ENCODE measurements around the gene MN1. TPM values are rescaled to one million over a fixed set of nuclear protein-coding genes. Genes with fewer than 3 reads are reported as not detected.

Gene MN1
- total and polyA plus RNA-seq, 2 of the 8 experiments (the other 6 are each of a cell fraction or from before 2014, with no cell fraction given): 3.1 to 4.9 TPM

- Histone ChIP-seq H3K23ac (ENCODE audit: insufficient read length) (no peak overlapping the region), H3K18ac (ENCODE audit: extremely low read depth, low read length) (no peak overlapping the region), H4K8ac (ENCODE audit: extremely low read depth, insufficient read depth, low read length) (peak overlapping the region; percentile 62; the same call in 1 of the 2 replicates), H4K91ac (replicated peaks; ENCODE audit: insufficient read length, low read length) (no peak overlapping the region), H2BK5ac (ENCODE audit: low read depth, low read length) (no peak overlapping the region), H2BK15ac (ENCODE audit: low read length) (no peak overlapping the region), H3K27ac (ENCODE audit: low read depth, low read length) (no peak overlapping the region), H3K4me1 (replicated peaks in 1 of 4; ENCODE audit: control insufficient read depth in 3 of 4, insufficient read depth in 4 of 4, low read length in 3 of 4) (peaks cover 5 to 25% (median 14%) of the 10 kb centered on the region in 4 experiments), H3K27me3 (replicated peaks in 1 of 4; ENCODE audit: control insufficient read depth in 3 of 4, extremely low read depth in 1 of 4, insufficient read depth in 3 of 4, low read length in 3 of 4) (no peaks in the 10 kb centered on the region), H2BK12ac (ENCODE audit: low read depth, low read length) (no peak overlapping the region), H4K20me1 (replicated peaks in 1 of 2; ENCODE audit: control insufficient read depth in 1 of 2, insufficient read depth in 2 of 2, low read length in 2 of 2) (peaks cover 0 to 4% of the 10 kb centered on the region in 2 experiments), H2AFZ (ENCODE audit: low read length) (no peak overlapping the region), H3K79me2 (ENCODE audit: control insufficient read depth in 1 of 2, insufficient read depth in 2 of 2, low read length in 2 of 2) (peaks cover 2 to 78% of the 10 kb centered on the region in 2 experiments; a peak in 3 of 4 replicates), H3K4me3 (ENCODE audit: extremely low read depth in 1 of 4, insufficient read depth in 2 of 4, low read depth in 3 of 4, low read length in 4 of 4) (no peak overlapping the region), H3K9ac (replicated peaks in 1 of 4; ENCODE audit: extremely low read depth in 1 of 4, low read depth in 3 of 4, low read length in 3 of 4) (no peak overlapping the region), H3K9me3 (ENCODE audit: insufficient read depth in 2 of 2, low read depth in 1 of 2, low read length in 1 of 2) (no peaks in the 10 kb centered on the region; a peak in 1 of 4 replicates), H3K56ac (replicated peaks; ENCODE audit: insufficient read length, low read depth, low read length) (no peak overlapping the region), H3K14ac (ENCODE audit: insufficient read length) (no peak overlapping the region), H4K5ac (ENCODE audit: insufficient read length, low read depth, low read length) (no peak overlapping the region), H3K36me3 (ENCODE audit: control insufficient read depth in 2 of 4, insufficient read depth in 4 of 4, low read length in 3 of 4) (peaks cover 0 to 2% (median under 1%) of the 10 kb centered on the region in 4 experiments; a peak in 2 of 8 replicates), H3K4me2 (ENCODE audit: insufficient read depth in 1 of 2, low read depth in 2 of 2, low read length in 2 of 2) (no peak overlapping the region), H3K4ac (replicated peaks; ENCODE audit: insufficient read length, low read depth, low read length) (no peak overlapping the region), H3K79me1 (ENCODE audit: low read depth, low read length) (peaks cover 28% of the 10 kb centered on the region), H2BK120ac (replicated peaks; ENCODE audit: low read depth, low read length) (no peak overlapping the region), H2AK5ac (ENCODE audit: low read depth, low read length) (no peak overlapping the region), H3K23me2 (ENCODE audit: low read depth, low read length) (no peaks in the 10 kb centered on the region), H2BK20ac (ENCODE audit: low read length) (no peak overlapping the region)
- TF ChIP-seq KDM1A (IDR thresholded peaks at IDR 0.05; ENCODE audit: borderline replicate concordance, low read length) (peak; percentile 78), TEAD4 (IDR thresholded peaks at IDR 0.05; ENCODE audit: low read depth, low read length) (no peak), RXRA (IDR thresholded peaks at IDR 0.05; ENCODE audit: insufficient read depth, low read depth, low read length) (no peak), EGR1 (IDR thresholded peaks at IDR 0.05; ENCODE audit: borderline replicate concordance, low read depth, low read length) (no peak), ATF2 (IDR thresholded peaks at IDR 0.05; ENCODE audit: low read length) (no peak), SAP30 (IDR thresholded peaks at IDR 0.05; ENCODE audit: insufficient read depth, insufficient replicate concordance, low read length) (no peak), TAF7 (optimal IDR thresholded peaks at IDR 0.05; ENCODE audit: borderline replicate concordance, low read depth, low read length) (no peak)
- DNase-seq (ENCODE audit: low read depth in 1 of 2, low spot score in 2 of 2) (no peak), FAIRE-seq (no peak)
- ChIA-PET CTCF (ENCODE audit: partially characterized antibody) (interaction anchor here (0.7 to 1.1 kb wide), 5 partner anchors 8 to 49 kb away, joined by 3 to 5 read pairs (median 3); no protein-coding TSS in a partner anchor), POLR2A (ENCODE audit: partially characterized antibody) (interaction anchor here (1.1 kb wide), 1 partner anchor 50 kb away, joined by 4 read pairs; no protein-coding TSS in a partner anchor)
- 91% methylated on average over 9 of the region's 9 CpGs; no CpG with 5 or more reads in 1 of the 2 experiments for WGBS, 2 experiments (ENCODE audit: extremely low coverage in 1 of 2, insufficient coverage in 1 of 2, insufficient read length in 1 of 2, insufficient replicate concordance in 2 of 2, low coverage in 1 of 2, low lambda C conversion rate in 2 of 2, missing lambda C conversion rate in 1 of 2)
Observed at GRCh38 chr22:27730641-27731433, 70.7 kb downstream of the MN1 start.
